HG02970 (cell line): ENCODE results near the gene APP.
"Not testable (repeated sequence)": the region's sequence is repeated elsewhere in the genome, so short reads cannot be mapped to it uniquely, and the experiment has no call there.

Experiments used
- ATAC-seq: cut with Tn5 transposase; IDR thresholded peaks from one replicate; pipeline ENCODE4 v1.9.1; 2021; ENCODE audit warnings: mild to moderate bottlenecking, moderate library complexity, moderate number of reproducible peaks; ENCODE audit not compliant: unreplicated experiment, low FRiP score

The APP gene

GRCh38 chr21:26106562-26106961 lies 64.0 kb downstream of the APP start:
- ATAC-seq = no peak

DNA sequence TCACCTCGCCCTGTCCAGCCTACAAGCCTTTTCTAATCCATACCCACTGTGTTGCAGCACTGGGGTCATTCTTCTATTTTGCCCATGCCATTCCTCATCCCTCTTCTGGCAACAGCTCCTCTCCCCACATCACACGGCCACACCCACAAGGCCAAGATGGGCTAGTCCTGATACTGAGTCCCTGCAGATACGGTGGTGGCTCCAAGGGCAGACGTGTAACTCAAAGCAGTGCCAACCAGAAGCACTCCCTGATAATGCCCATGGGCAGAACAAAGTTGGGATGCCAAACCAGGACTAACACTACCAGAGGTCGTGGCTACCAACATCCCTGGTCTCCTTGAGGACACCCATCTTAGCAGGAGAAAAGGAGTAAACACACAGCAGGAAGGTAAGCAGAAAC lies 64.8 kb downstream of the APP start:
- ATAC-seq = no peak

DNA sequence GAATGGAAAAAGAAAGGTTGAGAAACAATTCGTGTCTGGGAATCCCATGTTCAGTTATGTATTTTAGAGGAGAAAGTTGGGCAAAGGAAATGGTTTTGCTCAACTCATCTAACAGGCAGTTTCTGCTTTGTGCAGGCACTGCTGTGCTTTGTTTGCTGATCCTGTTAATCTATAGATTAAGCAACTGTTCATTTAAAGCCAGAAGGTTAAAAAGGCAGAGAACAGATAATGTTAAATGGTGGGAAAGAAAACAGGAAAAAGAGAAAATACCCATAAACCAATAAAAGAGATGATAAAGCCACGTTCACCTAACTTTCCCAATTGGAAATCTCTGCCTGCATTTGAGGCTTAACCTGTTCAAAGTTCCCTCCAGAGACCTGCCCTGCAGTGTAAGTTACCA lies 70.0 kb downstream of the APP start:
- ATAC-seq = no peak

- ATAC-seq = no peak
These were observed 70.9 kb downstream of the APP start for GRCh38 chr21:26099610-26100219.

GRCh38 chr21:26098772-26099397 lies 71.7 kb downstream of the APP start:
- ATAC-seq = no peak

DNA sequence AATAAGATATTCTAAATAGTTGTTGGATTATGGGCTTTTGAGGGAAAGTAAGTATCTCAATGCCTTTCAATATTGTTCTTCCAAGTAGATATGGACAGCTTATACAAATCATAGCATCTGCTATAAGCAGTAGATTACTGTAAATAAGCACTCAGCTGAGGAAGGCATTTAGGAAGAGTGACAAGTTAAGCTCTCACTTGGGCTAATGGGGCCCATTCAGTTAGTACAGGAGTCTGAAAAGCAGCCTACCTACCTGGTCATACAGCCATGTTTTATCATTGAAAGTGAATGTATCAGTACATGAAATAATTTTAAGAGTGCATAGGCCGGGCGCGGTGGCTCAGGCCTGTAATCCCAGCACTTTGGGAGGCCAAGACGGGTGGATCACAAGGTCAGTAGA lies 73.1 kb downstream of the APP start:
- no peak for ATAC-seq

GRCh38 chr21:26096494-26097371 lies 73.8 kb downstream of the APP start:
- no peak for ATAC-seq

GRCh38 chr21:26095131-26095530 lies 75.4 kb downstream of the APP start:
- no peak for ATAC-seq

DNA sequence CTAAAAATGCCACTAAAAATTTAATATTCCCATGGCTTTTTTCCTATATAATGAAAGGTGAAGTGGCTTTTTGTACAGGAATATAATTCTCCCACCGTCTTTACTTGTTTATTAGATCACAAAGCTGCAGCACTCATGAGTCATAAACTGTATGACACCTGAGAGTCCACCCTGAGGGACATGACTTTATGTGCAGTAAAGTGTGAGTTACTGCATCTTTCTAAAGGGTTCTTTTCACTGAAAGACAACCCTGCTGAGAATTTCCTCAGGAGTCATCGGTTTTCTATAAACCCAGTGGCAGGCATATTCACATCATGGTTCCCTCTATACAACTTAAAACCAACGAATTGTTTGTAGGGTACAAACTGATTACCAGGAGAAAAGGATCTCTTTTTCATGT lies 77.4 kb downstream of the APP start:
- ATAC-seq = no peak

GRCh38 chr21:26091480-26092018 lies 79.0 kb downstream of the APP start:
- ATAC-seq = no peak

DNA sequence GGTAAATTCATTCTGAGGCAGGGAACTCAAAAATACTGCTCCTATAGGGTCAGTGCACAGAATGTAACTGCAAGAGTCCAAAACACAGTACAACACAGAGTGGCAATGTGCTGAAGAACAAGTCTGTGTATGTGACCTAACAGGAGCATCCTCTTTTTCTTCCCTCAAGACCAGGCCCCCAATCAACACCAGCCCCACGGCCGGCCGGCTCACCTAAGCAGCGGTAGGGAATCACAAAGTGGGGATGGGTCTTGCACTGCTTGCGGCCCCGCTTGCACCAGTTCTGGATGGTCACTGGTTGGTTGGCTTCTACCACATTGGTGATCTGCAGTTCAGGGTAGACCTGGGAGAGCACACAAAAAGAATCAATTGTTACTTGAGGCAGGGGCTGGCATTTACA lies 80.8 kb downstream of the APP start:
- no peak for ATAC-seq

DNA sequence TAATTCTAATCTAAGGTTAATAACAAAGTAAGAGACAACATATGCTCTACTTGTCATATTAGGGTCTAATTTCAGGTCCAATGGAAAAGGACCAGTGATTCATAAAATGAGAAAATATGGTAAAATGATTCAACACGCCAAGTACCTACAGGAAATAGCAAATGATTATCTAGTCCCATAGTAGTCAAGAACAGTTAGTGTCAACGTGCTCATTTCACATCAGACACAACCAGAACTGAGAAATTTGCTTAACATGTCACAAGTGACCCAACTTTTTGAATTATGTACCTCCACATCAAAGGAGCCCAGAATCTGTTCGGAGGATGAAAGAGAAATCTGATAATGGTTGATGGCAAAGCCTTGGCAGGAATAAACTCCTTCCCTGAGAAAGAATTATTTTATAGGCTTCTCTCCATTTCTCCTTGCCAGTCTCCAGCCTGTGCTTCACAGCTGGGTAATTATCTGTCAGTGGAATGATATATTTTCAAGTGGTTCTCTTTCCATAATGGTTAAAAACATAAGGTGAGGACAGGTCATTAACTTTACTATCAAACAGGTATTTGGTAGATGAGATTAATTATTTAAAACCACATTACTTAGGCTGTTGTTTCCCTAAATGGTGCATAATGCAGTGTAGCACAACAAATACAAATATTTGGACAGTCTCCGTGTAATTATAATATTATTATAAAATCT lies 83.2 kb downstream of the APP start:
- ATAC-seq = no peak

GRCh38 chr21:26085882-26086281 lies 84.7 kb downstream of the APP start:
- no peak for ATAC-seq

DNA sequence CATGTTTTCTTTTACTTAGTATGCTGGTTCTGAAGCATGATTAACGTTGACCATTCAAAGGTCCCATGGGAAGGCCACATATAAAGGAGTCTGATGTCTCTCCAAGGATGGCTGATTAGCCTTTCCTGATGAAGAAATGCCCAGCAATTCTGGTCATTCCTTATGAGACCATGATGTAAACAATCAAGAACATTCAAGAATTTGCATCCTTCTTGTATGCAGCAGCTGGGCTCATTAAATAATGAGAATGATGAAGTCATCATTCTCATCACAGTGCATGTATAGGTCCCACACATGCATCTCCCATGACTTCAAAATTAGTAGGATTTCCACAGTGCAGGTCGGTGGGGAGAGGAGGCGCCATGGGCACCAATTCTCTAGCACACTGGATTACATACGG lies 85.4 kb downstream of the APP start:
- ATAC-seq = no peak

DNA sequence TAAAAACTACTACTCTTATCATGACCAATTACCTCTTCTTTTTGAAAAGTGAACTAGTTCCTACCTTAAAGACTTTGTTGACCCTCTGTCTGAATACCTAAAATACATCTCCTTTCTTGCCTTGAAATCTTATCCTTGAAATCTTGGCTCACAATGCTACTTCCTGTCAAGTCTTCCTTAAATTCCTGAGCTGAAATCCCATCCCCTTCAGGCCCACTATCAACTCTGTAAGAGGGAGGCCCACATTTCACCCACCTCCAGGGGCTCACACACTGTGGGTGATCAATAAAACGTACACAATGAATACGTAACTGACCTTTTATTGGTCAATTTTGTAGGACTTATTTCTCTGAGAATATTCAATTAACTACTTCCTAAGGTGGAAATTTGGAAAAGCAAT lies 88.0 kb downstream of the APP start:
- no peak for ATAC-seq

GRCh38 chr21:26081175-26081760 lies 89.3 kb downstream of the APP start:
- not testable (repeated sequence) for ATAC-seq

DNA sequence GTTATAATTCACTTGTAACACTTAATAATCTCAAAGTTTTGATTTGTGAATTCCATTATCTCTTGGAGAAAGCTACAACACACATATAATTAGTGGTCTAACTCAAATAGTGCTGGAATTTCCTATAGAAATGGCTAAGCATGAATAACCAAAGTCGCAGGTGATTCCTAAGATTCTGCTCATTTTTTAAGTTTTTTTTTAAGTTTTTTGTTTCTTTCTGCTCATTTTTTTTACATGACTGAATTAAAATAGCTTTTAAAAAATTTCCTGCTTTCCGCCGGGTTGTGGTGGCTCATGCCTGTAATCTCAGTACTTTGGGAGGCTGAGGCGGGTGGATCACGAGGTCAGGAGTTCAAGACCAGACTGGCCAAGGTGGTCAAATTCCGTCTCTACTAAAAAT lies 90.4 kb downstream of the APP start:
- no peak for ATAC-seq

DNA sequence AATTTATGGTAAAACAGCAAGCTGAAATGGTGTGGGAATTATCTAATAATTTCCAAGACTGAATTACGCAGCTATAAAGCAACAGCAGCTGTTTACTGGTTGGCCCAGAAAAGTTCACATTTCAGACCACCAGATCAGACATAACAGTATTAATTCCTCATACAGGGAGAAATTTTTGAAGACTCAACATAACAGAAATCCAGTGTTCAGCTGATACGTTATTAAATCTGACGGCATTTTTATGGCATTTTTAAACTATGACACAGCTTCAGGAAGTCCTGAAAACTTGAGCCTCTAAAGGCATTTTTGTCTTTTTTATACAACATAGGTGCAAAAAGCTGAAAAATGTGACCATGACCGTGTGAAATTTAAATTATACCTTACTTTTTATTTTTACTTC lies 91.2 kb downstream of the APP start:
- ATAC-seq = no peak

GRCh38 chr21:26077521-26077920 lies 93.0 kb downstream of the APP start:
- no peak for ATAC-seq
